Tibial artery (tissue), 4 donors: ENCODE results near the gene CCDC182.

Source experiments
- DNase-seq, 2 donors: peaks; one replicate each; pipeline ENCODE4 v3.0.0-alpha.2; 2019
- H3K27ac ChIP-seq, 2 donors: fragments of 200-600 bp; sonication (generic) in 1 of 2; 1 replicate in 1 of 2; 2 replicates in 1 of 2; pipeline ENCODE4 v1.5.1; 2018 to 2019; ENCODE audit warnings: mild to moderate bottlenecking in 1 of 2
- H3K27me3 ChIP-seq, 2 donors: fragments of 200-600 bp; sonication (generic) in 1 of 2; one replicate each; pipeline versions ENCODE4 v1.5.1 to v1.6.0; 2016 to 2019
- H3K36me3 ChIP-seq, 3 donors: fragments of 200-600 bp; sonication (generic) in 2 of 3; one replicate each; pipeline ENCODE4 v1.5.1; 2016 to 2019; ENCODE audit warnings: mild to moderate bottlenecking in 2 of 3
- H3K4me1 ChIP-seq, 4 donors: fragments of 200-600 bp; sonication (generic) in 2 of 4; 1 replicate in 3 of 4; 2 replicates in 1 of 4; pipeline ENCODE4 v1.5.1; 2016 to 2019
- H3K4me3 ChIP-seq, 2 donors: fragments of 200-600 bp; sonication (generic) in 1 of 2; 1 replicate in 1 of 2; 2 replicates in 1 of 2; pipeline ENCODE4 v1.5.1; 2018 to 2019; ENCODE audit warnings: mild to moderate bottlenecking in 2 of 2
- H3K9me3 ChIP-seq, 3 donors: fragments of 200-600 bp; sonication (generic) in 1 of 3; one replicate each; pipeline ENCODE4 v1.5.1; 2016 to 2019
- CTCF ChIP-seq, 2 experiments: fragments of 200-600 bp in 1 of 2; fragments of 450-650 bp in 1 of 2; IDR thresholded peaks; one replicate each; pipeline ENCODE4 v1.5.1; 2017 to 2019; ENCODE audit warnings: antibody characterized with exemption in 2 of 2, mild to moderate bottlenecking in 1 of 2, moderate library complexity in 1 of 2
- intact Hi-C: fragments of 100-400 bp; cut with DNase I; formaldehyde crosslinking; loops from one replicate; pipeline ENCODE4 v1.15.0; 2023; ENCODE audit warnings: low total_unique reads

Gene CCDC182

GRCh38 chr17:57735230-57735629, 9.9 kb downstream of the CCDC182 start:
- Histone ChIP-seq H3K36me3 (no peaks in the 10 kb centered on the region), H3K4me1 (no peaks in the 10 kb centered on the region), H3K27ac (no peak overlapping the region), H3K9me3 (no peaks in the 10 kb centered on the region), H3K4me3 (no peak overlapping the region), H3K27me3 (peaks cover 0 to 8% of the 10 kb centered on the region in 2 donors)
- no peak for DNase-seq
- TF ChIP-seq CTCF (IDR thresholded peaks at IDR 0.05), result no peak
- intact Hi-C loops, result no loop called here

DNA sequence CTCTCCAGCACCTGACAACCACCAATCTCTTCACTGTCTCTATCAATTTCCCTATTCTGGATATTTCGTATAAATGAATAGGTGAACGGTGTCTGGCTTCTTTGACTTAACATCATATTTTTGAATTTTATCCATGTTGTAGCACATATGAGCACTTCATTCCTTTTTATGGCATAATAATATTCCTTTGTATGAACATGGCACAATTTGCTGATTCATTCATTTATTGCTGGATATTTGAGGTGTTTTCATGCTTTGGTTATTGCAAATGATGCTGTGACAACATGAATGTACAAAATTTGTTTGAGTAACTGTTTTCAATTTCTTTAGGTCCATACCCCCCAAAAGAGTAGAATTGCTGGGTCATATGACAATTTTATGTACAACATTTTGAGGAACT, 12.0 kb downstream of the CCDC182 start:
- DNase-seq, result no peak
- H3K27me3 ChIP-seq, result peaks cover 0 to 11% of the 10 kb centered on the region in 2 donors
- intact Hi-C loops, result no loop called here
- TF ChIP-seq CTCF (IDR thresholded peaks at IDR 0.05), result no peak
- no peak overlapping the region for H3K4me3 ChIP-seq
- H3K4me1 ChIP-seq, result no peaks in the 10 kb centered on the region
- H3K36me3 ChIP-seq, result no peaks in the 10 kb centered on the region
- H3K9me3 ChIP-seq, result no peaks in the 10 kb centered on the region
- no peak overlapping the region for H3K27ac ChIP-seq

DNA sequence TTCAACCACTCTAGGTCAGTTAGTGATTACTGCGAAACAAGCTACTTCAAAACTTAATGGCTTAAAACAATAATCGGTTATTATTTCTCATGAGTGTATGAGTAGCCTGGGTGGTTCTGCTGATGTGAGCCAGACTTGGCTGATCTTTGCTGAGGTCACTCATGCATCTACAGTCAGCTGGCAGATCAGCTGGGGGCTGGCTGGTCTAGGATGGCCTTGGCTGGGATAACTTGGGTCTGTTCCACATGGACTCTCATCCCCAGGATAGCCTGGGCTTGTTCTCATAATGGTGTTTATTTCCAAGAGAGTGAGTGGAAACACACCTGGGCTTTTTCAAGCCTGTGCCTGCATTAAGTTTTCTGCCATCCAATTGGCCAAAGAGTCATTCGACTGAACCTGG, 13.0 kb downstream of the CCDC182 start:
- intact Hi-C loops, result no loop called here
- Histone ChIP-seq H3K36me3 (no peaks in the 10 kb centered on the region), H3K4me1 (no peaks in the 10 kb centered on the region), H3K9me3 (no peaks in the 10 kb centered on the region), H3K4me3 (no peak overlapping the region), H3K27me3 (peaks cover 0 to 11% of the 10 kb centered on the region in 2 donors), H3K27ac (no peak overlapping the region)
- no peak for TF ChIP-seq CTCF (IDR thresholded peaks at IDR 0.05)
- no peak for DNase-seq

DNA sequence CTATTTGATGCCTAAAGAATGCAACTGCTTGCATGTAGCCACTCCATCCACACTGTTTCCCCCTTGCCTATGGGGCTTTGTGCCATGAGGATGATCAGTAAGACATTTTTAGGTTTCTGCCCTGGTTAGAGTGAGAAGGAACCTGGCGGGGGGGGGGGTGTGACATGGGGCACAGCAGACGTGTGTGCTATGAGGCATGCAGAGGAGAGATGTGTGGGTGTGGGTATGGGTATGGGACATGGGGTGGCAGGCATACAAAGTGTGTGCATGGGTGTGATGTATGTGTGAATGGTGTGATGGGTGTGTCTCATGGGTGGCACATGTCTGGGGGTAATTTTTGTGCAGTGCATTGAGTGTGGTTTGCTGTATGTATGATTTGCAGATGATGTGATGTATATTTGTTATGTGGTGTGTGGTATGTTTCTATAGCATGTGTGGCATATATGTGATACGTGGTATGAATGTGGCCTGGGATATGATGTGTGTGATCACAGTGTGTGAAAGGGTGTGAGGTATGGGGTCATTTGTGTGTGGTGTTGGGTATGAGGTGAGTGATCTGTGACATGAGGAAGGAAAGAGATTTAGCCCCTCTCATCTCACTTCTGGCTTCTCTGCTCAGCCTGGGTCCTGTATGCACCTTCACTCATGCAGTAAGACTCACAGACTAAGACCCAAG, 14.9 kb downstream of the CCDC182 start:
- no peak overlapping the region for H3K27ac ChIP-seq
- DNase-seq, result no peak
- H3K9me3 ChIP-seq, result no peaks in the 10 kb centered on the region
- H3K36me3 ChIP-seq, result no peaks in the 10 kb centered on the region
- no peaks in the 10 kb centered on the region for H3K4me1 ChIP-seq
- no peak for TF ChIP-seq CTCF (IDR thresholded peaks at IDR 0.05)
- H3K4me3 ChIP-seq, result no peak overlapping the region
- intact Hi-C loops, result no loop called here
- peaks cover 0 to 13% of the 10 kb centered on the region in 2 donors for H3K27me3 ChIP-seq

DNA sequence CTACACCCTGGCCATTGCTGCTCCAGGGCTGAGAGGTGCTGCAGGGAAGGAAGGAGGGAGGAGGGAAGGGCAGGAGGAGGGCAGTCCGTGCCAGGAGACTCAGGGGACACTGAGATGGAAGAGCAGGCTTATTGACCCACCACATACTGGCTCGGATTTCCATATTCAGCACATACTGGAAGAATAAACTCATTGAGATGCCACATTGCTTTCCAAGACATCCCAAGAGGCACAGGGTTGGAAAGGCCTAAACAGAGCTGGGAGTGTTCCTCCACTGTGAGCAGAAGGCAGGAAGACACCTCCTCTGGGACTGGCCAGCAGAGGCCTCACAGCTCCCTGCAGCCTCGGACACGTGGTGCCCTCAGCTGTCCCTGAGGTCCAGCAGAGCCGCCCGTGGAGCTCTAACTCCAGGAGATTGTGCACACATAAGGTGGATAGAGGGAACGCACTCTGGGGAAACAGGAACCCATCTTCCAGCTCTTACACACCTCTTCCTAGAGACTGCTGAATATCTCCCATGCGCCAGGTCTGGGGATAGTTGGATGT, 17.4 kb downstream of the CCDC182 start:
- H3K9me3 ChIP-seq, result no peaks in the 10 kb centered on the region
- no peak for DNase-seq
- no peak overlapping the region for H3K4me3 ChIP-seq
- no peaks in the 10 kb centered on the region for H3K4me1 ChIP-seq
- no peak for TF ChIP-seq CTCF (IDR thresholded peaks at IDR 0.05)
- no peaks in the 10 kb centered on the region for H3K36me3 ChIP-seq
- H3K27me3 ChIP-seq, result peaks cover 0 to 17% of the 10 kb centered on the region in 2 donors
- no peak overlapping the region for H3K27ac ChIP-seq
- intact Hi-C loops, result no loop called here
